ENCODE data around the gene CNTF. TPM values are rescaled to one million over a fixed set of nuclear protein-coding genes. Genes with fewer than 3 reads are reported as not detected.

CNTF gene
- polyA plus RNA-seq, 1 of the 3 experiments (the other 2 are of a cell fraction), result 0.87 TPM

GRCh38 chr11:58600510-58600909 lies 22.0 kb upstream of the CNTF start:
- peaks cover 68% of the 10 kb centered on the region for H4K20me1 ChIP-seq (ENCODE audit: insufficient read depth)
- no peaks in the 10 kb centered on the region for H3K27me3 ChIP-seq (ENCODE audit: insufficient read depth)
- peaks cover 0 to 8% of the 10 kb centered on the region in 2 experiments; a peak in 2 of 4 replicates for H3K4me1 ChIP-seq (ENCODE audit: control insufficient read depth in 1 of 2, insufficient read depth in 2 of 2, low read depth in 1 of 2, low read length in 1 of 2)
- H3K27ac ChIP-seq (ENCODE audit: low read depth in 2 of 2, low read length in 1 of 2), result no peak overlapping the region
- WGBS (ENCODE audit: low lambda C conversion rate), result 96% methylated on average over 2 of the region's 2 CpGs
- POLR2A ChIA-PET, result no interaction called here
- H3K9ac ChIP-seq, result no peak overlapping the region
- TF ChIP-seq FOXJ3 (CRISPR knock-in tag; IDR thresholded peaks at IDR 0.05), result no peak
- no peak for TF ChIP-seq SMC3 (IDR thresholded peaks at IDR 0.05; ENCODE audit: low read depth, low read length)
- TF ChIP-seq YY1 (IDR thresholded peaks at IDR 0.05; ENCODE audit: low read depth), result no peak
- TF ChIP-seq NRF1 (IDR thresholded peaks at IDR 0.05; ENCODE audit: low read depth, low read length), result no peak
- DNase-seq, result no peak
- no peaks in the 10 kb centered on the region for H3K9me3 ChIP-seq
- no peaks in the 10 kb centered on the region for H3K9me2 ChIP-seq
- H2AFZ ChIP-seq (ENCODE audit: low read depth), result no peak overlapping the region
- no peaks in the 10 kb centered on the region for H3F3A ChIP-seq (replicated peaks; ENCODE audit: insufficient read depth)
- H3K4me2 ChIP-seq, result no peak overlapping the region
- peaks cover 99% of the 10 kb centered on the region for H3K79me2 ChIP-seq (ENCODE audit: insufficient read depth)
- CTCF ChIA-PET, result interaction anchor here (1.7 kb wide), 1 partner anchor 10 kb away, joined by 4 read pairs; no protein-coding TSS in a partner anchor
- H3K36me3 ChIP-seq (replicated peaks in 1 of 2; ENCODE audit: control insufficient read depth in 1 of 2, insufficient read depth in 2 of 2, low read length in 1 of 2), result peaks cover 0 to 4% of the 10 kb centered on the region in 2 experiments
- H3K4me3 ChIP-seq (ENCODE audit: low read depth in 2 of 2, low read length in 1 of 2), result no peak overlapping the region

GRCh38 chr11:58606930-58607714 lies 15.3 kb upstream of the CNTF start:
- CTCF ChIA-PET, result interaction anchor here (1.2 to 2.2 kb wide), 3 partner anchors 23 to 47 kb away, joined by 3 to 10 read pairs (median 3); no protein-coding TSS in a partner anchor
- peaks cover 23 to 29% of the 10 kb centered on the region in 2 experiments for H3K36me3 ChIP-seq (replicated peaks in 1 of 2; ENCODE audit: control insufficient read depth in 1 of 2, insufficient read depth in 2 of 2, low read length in 1 of 2)
- WGBS (ENCODE audit: low lambda C conversion rate), result 97% methylated on average over 4 of the region's 4 CpGs
- POLR2A ChIA-PET, result no interaction called here
- peaks cover 0 to 8% of the 10 kb centered on the region in 2 experiments; a peak in 3 of 4 replicates for H3K4me1 ChIP-seq (ENCODE audit: control insufficient read depth in 1 of 2, insufficient read depth in 2 of 2, low read depth in 1 of 2, low read length in 1 of 2)
- no peak overlapping the region for H3K4me2 ChIP-seq
- no peaks in the 10 kb centered on the region for H3K9me3 ChIP-seq
- H4K20me1 ChIP-seq (ENCODE audit: insufficient read depth), result peaks cover 58% of the 10 kb centered on the region
- peaks cover 4% of the 10 kb centered on the region for H3F3A ChIP-seq (replicated peaks; ENCODE audit: insufficient read depth)
- no peaks in the 10 kb centered on the region for H3K9me2 ChIP-seq
- no peaks in the 10 kb centered on the region for H3K27me3 ChIP-seq (ENCODE audit: insufficient read depth)
- no peak overlapping the region for H2AFZ ChIP-seq (ENCODE audit: low read depth)
- no peak for DNase-seq
- no peak overlapping the region for H3K27ac ChIP-seq (ENCODE audit: low read depth in 2 of 2, low read length in 1 of 2)
- H3K4me3 ChIP-seq (ENCODE audit: low read depth in 2 of 2, low read length in 1 of 2), result no peak overlapping the region
- H3K79me2 ChIP-seq (ENCODE audit: insufficient read depth), result peaks cover 91% of the 10 kb centered on the region
- no peak overlapping the region for H3K9ac ChIP-seq
- TF ChIP-seq FOXM1 (IDR thresholded peaks at IDR 0.05; ENCODE audit: low read depth) (no peak), CHD2 (IDR thresholded peaks at IDR 0.05; ENCODE audit: low read length, partially characterized antibody) (no peak), SIN3A (IDR thresholded peaks at IDR 0.05; ENCODE audit: borderline replicate concordance, low read depth, low read length) (no peak), USF2 (IDR thresholded peaks at IDR 0.05; ENCODE audit: borderline replicate concordance, low read depth, low read length) (no peak), NFIC (IDR thresholded peaks at IDR 0.05; ENCODE audit: borderline replicate concordance) (no peak), TEAD4 (IDR thresholded peaks at IDR 0.05; ENCODE audit: borderline replicate concordance, insufficient read depth) (no peak), ZBTB33 (IDR thresholded peaks at IDR 0.05; ENCODE audit: borderline replicate concordance, low read depth) (no peak), TAF1 (IDR thresholded peaks at IDR 0.05; ENCODE audit: borderline replicate concordance, low read depth, low read length) (no peak), GATA2 (CRISPR knock-in tag; IDR thresholded peaks at IDR 0.05) (no peak), REST (IDR thresholded peaks at IDR 0.05; ENCODE audit: low read depth, low read length) (no peak), IRF3 (IDR thresholded peaks at IDR 0.05; ENCODE audit: low read depth, low read length) (no peak), RCOR1 (IDR thresholded peaks at IDR 0.05; ENCODE audit: low read length) (no peak), PBX3 (IDR thresholded peaks at IDR 0.05) (no peak)

All from SK-N-SH (cell line).